ENCODE results near the gene IFNA7.

- peak; percentile 52 for TF ChIP-seq CTCF (conservative IDR thresholded peaks at IDR 0.05)
- no peak for TF ChIP-seq ZFX (IDR thresholded peaks at IDR 0.05)
These were observed 47.9 kb downstream of the IFNA7 start for GRCh38 chr9:21154018-21154608.
